ENCODE results near the gene ANGPTL1. TPM values are rescaled to one million over a fixed set of nuclear protein-coding genes. Genes with fewer than 3 reads are reported as not detected.

ANGPTL1 gene
- total RNA-seq, 2 experiments from 2014 or later: not detected

GRCh38 chr1:178818416-178818815, 52.5 kb downstream of the ANGPTL1 start:
- no TSS peak for BruUV-seq (replicated peaks)
- no peak for DNase-seq (ENCODE audit: low spot score)
- intact Hi-C loops (cut with micrococcal nuclease; ENCODE audit: unreplicated experiment): no loop called here
- peaks cover 88% of the 10 kb centered on the region for H3K36me3 ChIP-seq (ENCODE audit: insufficient read depth, low read length)
- H4K20me1 ChIP-seq (ENCODE audit: insufficient read depth, low read length): no peaks in the 10 kb centered on the region
- H3K4me1 ChIP-seq (ENCODE audit: insufficient read depth, low read length, poor library complexity, severe bottlenecking): no peaks in the 10 kb centered on the region
- ChIA-PET POLR2A (interaction anchor here (1.9 kb wide), 1 partner anchor 11 kb away, joined by 6 read pairs; no protein-coding TSS in a partner anchor), CTCF (ENCODE audit: unreplicated experiment) (no interaction called here)
- no peak for TF ChIP-seq EZH2phosphoT487 (IDR thresholded peaks at IDR 0.05; ENCODE audit: borderline replicate concordance, low read depth, low read length)
- TF ChIP-seq CTCF (conservative IDR thresholded peaks at IDR 0.05; ENCODE audit: low read length): no peak
- H2AFZ ChIP-seq (ENCODE audit: low read length): no peak overlapping the region
- no peak overlapping the region for H3K4me2 ChIP-seq (ENCODE audit: low read length)
- H3K4me3 ChIP-seq (ENCODE audit: low read depth, low read length, poor library complexity, severe bottlenecking): no peak overlapping the region
- H3K9me3 ChIP-seq (ENCODE audit: low read length): no peaks in the 10 kb centered on the region
- H3K27ac ChIP-seq (ENCODE audit: low read depth, low read length, poor library complexity, severe bottlenecking): no peak overlapping the region
- peaks cover 20% of the 10 kb centered on the region; the same call in 1 of the 2 replicates for H3K79me2 ChIP-seq (ENCODE audit: insufficient read depth, low read depth, low read length)
- no peaks in the 10 kb centered on the region for H3K9me2 ChIP-seq (ENCODE audit: insufficient read depth, low read length)

- Histone ChIP-seq H3K9me3 (ENCODE audit: low read length) (no peaks in the 10 kb centered on the region), H3K36me3 (ENCODE audit: insufficient read depth, low read length) (peaks cover 85% of the 10 kb centered on the region), H3K4me1 (ENCODE audit: insufficient read depth, low read length, poor library complexity, severe bottlenecking) (no peaks in the 10 kb centered on the region), H3K27ac (ENCODE audit: low read depth, low read length, poor library complexity, severe bottlenecking) (no peak overlapping the region), H3K79me2 (ENCODE audit: insufficient read depth, low read depth, low read length) (peaks cover 28% of the 10 kb centered on the region), H2AFZ (ENCODE audit: low read length) (no peak overlapping the region), H3K4me3 (ENCODE audit: low read depth, low read length, poor library complexity, severe bottlenecking) (no peak overlapping the region), H3K9me2 (ENCODE audit: insufficient read depth, low read length) (no peaks in the 10 kb centered on the region), H3K4me2 (ENCODE audit: low read length) (no peak overlapping the region), H4K20me1 (ENCODE audit: insufficient read depth, low read length) (no peaks in the 10 kb centered on the region)
- ChIA-PET CTCF (ENCODE audit: unreplicated experiment) (no interaction called here), POLR2A (no interaction called here)
- BruUV-seq (replicated peaks): no TSS peak
- intact Hi-C loops (cut with micrococcal nuclease; ENCODE audit: unreplicated experiment): no loop called here
- no peak for DNase-seq (ENCODE audit: low spot score)
- no peak for TF ChIP-seq EZH2phosphoT487 (IDR thresholded peaks at IDR 0.05; ENCODE audit: borderline replicate concordance, low read depth, low read length)
- TF ChIP-seq CTCF (conservative IDR thresholded peaks at IDR 0.05; ENCODE audit: low read length): no peak
Measured at GRCh38 chr1:178810585-178810984, 60.3 kb downstream of the ANGPTL1 start.

GRCh38 chr1:178808529-178808928, 62.3 kb downstream of the ANGPTL1 start:
- no peaks in the 10 kb centered on the region for H3K9me2 ChIP-seq (ENCODE audit: insufficient read depth, low read length)
- BruUV-seq (replicated peaks): no TSS peak
- peaks cover 31% of the 10 kb centered on the region for H3K79me2 ChIP-seq (ENCODE audit: insufficient read depth, low read depth, low read length)
- no peaks in the 10 kb centered on the region for H4K20me1 ChIP-seq (ENCODE audit: insufficient read depth, low read length)
- DNase-seq (ENCODE audit: low spot score): no peak
- H3K9me3 ChIP-seq (ENCODE audit: low read length): peaks cover 5% of the 10 kb centered on the region; the same call in 1 of the 2 replicates
- H3K4me3 ChIP-seq (ENCODE audit: low read depth, low read length, poor library complexity, severe bottlenecking): no peak overlapping the region
- ChIA-PET CTCF (ENCODE audit: unreplicated experiment) (no interaction called here), POLR2A (interaction anchor here (0.7 kb wide), 2 partner anchors 9 to 126 kb away, joined by 3 read pairs; no protein-coding TSS in a partner anchor)
- no peak for TF ChIP-seq EZH2phosphoT487 (IDR thresholded peaks at IDR 0.05; ENCODE audit: borderline replicate concordance, low read depth, low read length)
- TF ChIP-seq CTCF (conservative IDR thresholded peaks at IDR 0.05; ENCODE audit: low read length): no peak
- intact Hi-C loops (cut with micrococcal nuclease; ENCODE audit: unreplicated experiment): no loop called here
- H3K36me3 ChIP-seq (ENCODE audit: insufficient read depth, low read length): peaks cover 69% of the 10 kb centered on the region
- H2AFZ ChIP-seq (ENCODE audit: low read length): no peak overlapping the region
- no peak overlapping the region for H3K4me2 ChIP-seq (ENCODE audit: low read length)
- H3K27ac ChIP-seq (ENCODE audit: low read depth, low read length, poor library complexity, severe bottlenecking): no peak overlapping the region
- no peaks in the 10 kb centered on the region for H3K4me1 ChIP-seq (ENCODE audit: insufficient read depth, low read length, poor library complexity, severe bottlenecking)
